Heart right ventricle (tissue), 16 donors: ENCODE results near the gene MRPS24. TPM values are rescaled to one million over a fixed set of nuclear protein-coding genes. Genes with fewer than 3 reads are reported as not detected.
"Not testable (repeated sequence)": the region's sequence is repeated elsewhere in the genome, so short reads cannot be mapped to it uniquely, and the experiment has no call there.

Source experiments
- ATAC-seq, 8 donors: fragments of 200-7000 bp; cut with Tn5 transposase; one replicate each; pipeline ENCODE4 v1.9.1; 2020; ENCODE audit warnings: mild to moderate bottlenecking in 8 of 8, moderate library complexity in 8 of 8, moderate number of reproducible peaks in 1 of 8
- DNase-seq, 2 donors: peaks; one replicate each; pipeline ENCODE4 v3.0.0-alpha.2; 2020
- H3K27ac ChIP-seq, 10 donors: fragments of 200-600 bp; sonication (generic) in 2 of 10; one replicate each; pipeline versions ENCODE4 v1.5.0 to v1.8.0; 2020 to 2022; ENCODE audit warnings: mild to moderate bottlenecking in 3 of 10
- H3K27me3 ChIP-seq, 7 donors: fragments of 200-600 bp; one replicate each; pipeline ENCODE4 v1.8.0; 2021 to 2022; ENCODE audit warnings: mild to moderate bottlenecking in 2 of 7
- H3K36me3 ChIP-seq, 9 donors: fragments of 200-600 bp; sonication (generic) in 1 of 9; one replicate each; pipeline versions ENCODE4 v1.5.0 to v1.8.0; 2020 to 2022; ENCODE audit warnings: mild to moderate bottlenecking in 2 of 9
- H3K4me1 ChIP-seq, 9 donors: fragments of 200-600 bp; sonication (generic) in 1 of 9; one replicate each; pipeline versions ENCODE4 v1.5.0 to v1.8.0; 2020 to 2022; ENCODE audit warnings: mild to moderate bottlenecking in 4 of 9
- H3K4me3 ChIP-seq, 10 donors: fragments of 200-600 bp; sonication (generic) in 2 of 10; one replicate each; pipeline versions ENCODE4 v1.5.0 to v1.8.0; 2020 to 2022; ENCODE audit warnings: mild to moderate bottlenecking in 7 of 10, moderate library complexity in 2 of 10
- H3K9me3 ChIP-seq, 11 donors: fragments of 200-600 bp in 10 of 11; sonication (generic) in 2 of 11; one replicate each; pipeline versions ENCODE4 v1.5.0 to v1.8.0; 2013 to 2022; ENCODE audit warnings: mild to moderate bottlenecking in 2 of 11, control low read depth in 1 of 11, moderate library complexity in 1 of 11
- WGBS, 2 donors: extraction: QIAGEN DNeasy Blood & Tissue Kit; methylation state at CpG; one replicate each; pipeline ENCODE4 v1.1.7; 2013; ENCODE audit warnings: inconsistent platforms in 1 of 2; 5-methylcytosine and 5-hydroxymethylcytosine counted together
- intact Hi-C, 10 donors: fragments of 100-400 bp; cut with DNase I; formaldehyde crosslinking; loops; one replicate each; pipeline versions ENCODE4 v1.11.1 to v1.14.2; 2022
- polyA plus RNA-seq, 2 donors: library from polyadenylated mRNA; stranded (reverse); fragments of 200-250 nt; gene quantifications; one replicate each; pipeline ENCODE4 v1.2.3, GENCODE V29; 2013
- total RNA-seq, 10 donors: library from RNA; stranded (reverse); fragmentation: NEBNext Ultra II Directional in 3 of 10; extraction: Animal tissue kit (Norgen Biotek cat#: 25700) in 3 of 10; gene quantifications; one replicate each; pipeline versions ENCODE4 v1.2.1 to v1.2.4, GENCODE V29; 2021 to 2023
- TF ChIP-seq, protein P1 (sequence below), 9 donors: fragments of 200-600 bp; sonication (generic) in 2 of 9; IDR thresholded peaks; one replicate each; pipeline versions ENCODE4 v1.5.0 to v1.8.0; 2021 to 2022; ENCODE audit warnings: antibody characterized with exemption in 9 of 9, mild to moderate bottlenecking in 5 of 9, moderate library complexity in 1 of 9
- donor health status: Arrhythmogenic right ventricular cardiomyopathy.
- donor health status: ischemic (EF 13 %, LVEDD 7.1; RV severe dilation, severe dysfunction).
- donor health status: healthy with polysubstance abuse.
- donor health status: DM: no; HTN: yes; CAD: no.
- donor health status: DM: no; HTN: no; CAD: no.
- donor health status: ischemic (EF 25% LVEDD 6.9; RV normal size, moderate dysfunction).
- donor health status: ischemic (EF 25% LVEDD 5.7; RV mildly dilated, moderate dysfunction).
- donor health status: healthy.
- donor health status: DM: yes; HTN: yes; CAD: no.
- donor health status: Ischemic cardiomyopathy.
- donor health status: ischemic (EF 35%, LVEDD 5.7; RV mildly dilated, moderate dysfunction).
- donor health status: nonischemic (EF 11% LVEDD 7.7; RV severe dilation, severe dysfunction).
- donor health status: DM: yes; HTN: yes; CAD: no.
- donor health status: PGD.
- donor health status: ischemic (EF 29% LVEDD 5.4; RV normal size, mild dysfunction).
- donor health status: nonischemic (EF 23%, LVEDD 6.1; RV moderate dilation, normal function).

MRPS24 gene
- total and polyA plus RNA-seq, 12 donors: 124 to 227 (median 157) TPM

DNA sequence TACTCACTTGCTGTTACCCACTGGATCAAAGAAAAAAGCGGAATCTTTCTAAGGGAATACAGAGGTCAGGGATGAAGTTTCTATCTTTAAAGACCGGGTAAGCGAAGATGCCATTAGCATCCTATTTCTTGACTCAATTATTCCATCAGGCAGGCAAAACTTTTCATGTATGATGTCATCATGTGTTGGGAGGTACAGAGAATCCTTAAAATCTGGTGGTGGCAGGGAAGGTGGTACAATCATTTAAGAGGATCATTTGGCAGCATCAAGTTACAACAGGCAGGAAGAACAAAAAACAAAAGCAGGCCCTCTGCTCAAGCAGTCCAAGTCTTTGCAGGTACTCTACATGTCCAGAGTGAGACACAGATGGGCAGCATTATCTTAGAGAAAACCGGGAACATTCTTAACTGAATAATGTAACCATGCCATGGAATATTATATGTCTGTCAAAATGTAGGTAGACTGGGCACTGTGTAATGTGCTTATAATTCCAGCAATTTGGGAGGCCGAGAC, 33.3 kb upstream of the MRPS24 start:
- ATAC-seq: no peak
- peaks cover 0 to 3% (median 0%) of the 10 kb centered on the region in 9 donors for H3K36me3 ChIP-seq
- TF ChIP-seq, protein P1, sequence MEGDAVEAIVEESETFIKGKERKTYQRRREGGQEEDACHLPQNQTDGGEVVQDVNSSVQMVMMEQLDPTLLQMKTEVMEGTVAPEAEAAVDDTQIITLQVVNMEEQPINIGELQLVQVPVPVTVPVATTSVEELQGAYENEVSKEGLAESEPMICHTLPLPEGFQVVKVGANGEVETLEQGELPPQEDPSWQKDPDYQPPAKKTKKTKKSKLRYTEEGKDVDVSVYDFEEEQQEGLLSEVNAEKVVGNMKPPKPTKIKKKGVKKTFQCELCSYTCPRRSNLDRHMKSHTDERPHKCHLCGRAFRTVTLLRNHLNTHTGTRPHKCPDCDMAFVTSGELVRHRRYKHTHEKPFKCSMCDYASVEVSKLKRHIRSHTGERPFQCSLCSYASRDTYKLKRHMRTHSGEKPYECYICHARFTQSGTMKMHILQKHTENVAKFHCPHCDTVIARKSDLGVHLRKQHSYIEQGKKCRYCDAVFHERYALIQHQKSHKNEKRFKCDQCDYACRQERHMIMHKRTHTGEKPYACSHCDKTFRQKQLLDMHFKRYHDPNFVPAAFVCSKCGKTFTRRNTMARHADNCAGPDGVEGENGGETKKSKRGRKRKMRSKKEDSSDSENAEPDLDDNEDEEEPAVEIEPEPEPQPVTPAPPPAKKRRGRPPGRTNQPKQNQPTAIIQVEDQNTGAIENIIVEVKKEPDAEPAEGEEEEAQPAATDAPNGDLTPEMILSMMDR (IDR thresholded peaks at IDR 0.05): no peak
- intact Hi-C loops: no loop called here
- H3K9me3 ChIP-seq: no peaks in the 10 kb centered on the region
- no peak overlapping the region for H3K27ac ChIP-seq
- no peaks in the 10 kb centered on the region for H3K27me3 ChIP-seq
- 93% methylated on average over 5 of the region's 5 CpGs for WGBS, 2 donors
- no peak for DNase-seq
- H3K4me3 ChIP-seq: no peak overlapping the region
- H3K4me1 ChIP-seq: peaks cover 14 to 60% (median 39%) of the 10 kb centered on the region in 9 donors

DNA sequence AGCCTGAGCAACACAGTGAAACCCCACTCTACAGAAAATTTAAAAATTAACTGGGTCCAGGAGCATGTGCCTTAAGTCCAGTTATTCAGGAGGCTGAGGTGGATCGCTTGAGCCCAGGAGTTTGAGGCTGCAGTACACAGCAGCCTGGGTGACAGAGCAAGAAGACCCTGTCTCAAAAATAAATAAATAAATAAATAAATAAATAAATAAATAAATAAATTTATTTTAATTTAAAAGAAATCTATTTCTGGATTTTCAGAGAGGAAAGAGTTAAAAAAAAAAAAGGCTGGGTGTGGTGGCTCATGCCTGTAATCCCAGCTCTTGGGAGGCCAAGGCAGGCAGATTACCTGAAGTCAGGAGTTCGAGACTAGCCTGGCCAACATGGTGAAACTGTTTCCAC, 29.3 kb upstream of the MRPS24 start:
- H3K9me3 ChIP-seq, H3K4me3 ChIP-seq, H3K27me3 ChIP-seq, intact Hi-C loops, DNase-seq, H3K27ac ChIP-seq, ATAC-seq: not testable (repeated sequence)
- H3K4me1 ChIP-seq: peaks cover 6 to 37% (median 26%) of the 10 kb centered on the region in 9 donors
- 94 to 96% methylated on average over 2 of the region's 2 CpGs for WGBS, 2 donors
- peaks cover 0 to 13% (median 0%) of the 10 kb centered on the region in 9 donors for H3K36me3 ChIP-seq

DNA sequence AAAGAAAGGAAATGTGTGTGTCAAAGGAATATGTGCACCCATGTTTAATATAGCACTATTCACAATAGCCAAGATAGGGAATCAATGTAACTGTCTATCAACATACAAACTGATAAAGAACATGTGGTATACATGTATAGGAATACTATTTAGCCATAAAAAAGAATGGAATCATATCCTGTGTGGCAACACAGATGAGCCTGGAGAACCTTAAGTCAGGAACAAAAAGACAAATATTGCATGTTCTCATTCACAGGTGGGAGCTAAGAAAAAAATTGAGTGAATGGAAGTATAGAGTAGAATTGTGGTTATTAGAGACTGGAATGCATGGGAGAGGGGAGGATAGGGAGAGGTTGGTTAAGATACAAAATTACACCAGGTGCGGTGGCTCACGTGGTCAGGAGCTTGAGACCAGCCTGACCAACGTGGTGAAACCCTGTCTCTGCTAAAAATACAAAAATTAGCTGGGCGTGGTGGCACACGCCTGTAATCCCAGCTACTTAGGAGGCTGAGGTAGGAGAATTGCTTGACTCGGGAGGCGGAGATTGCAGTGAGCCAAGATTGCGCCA, 26.6 kb upstream of the MRPS24 start:
- no peaks in the 10 kb centered on the region for H3K27me3 ChIP-seq
- peaks cover 6 to 42% (median 21%) of the 10 kb centered on the region in 9 donors for H3K4me1 ChIP-seq
- peaks cover 0 to 13% (median 0%) of the 10 kb centered on the region in 9 donors for H3K36me3 ChIP-seq
- TF ChIP-seq, protein P1 (IDR thresholded peaks at IDR 0.05): no peak
- H3K9me3 ChIP-seq: no peaks in the 10 kb centered on the region
- no peak overlapping the region for H3K4me3 ChIP-seq
- no peak overlapping the region for H3K27ac ChIP-seq
- ATAC-seq: no peak
- intact Hi-C loops: no loop called here
- WGBS, 2 donors: 94 to 98% methylated on average over 8 of the region's 8 CpGs
- no peak for DNase-seq

DNA sequence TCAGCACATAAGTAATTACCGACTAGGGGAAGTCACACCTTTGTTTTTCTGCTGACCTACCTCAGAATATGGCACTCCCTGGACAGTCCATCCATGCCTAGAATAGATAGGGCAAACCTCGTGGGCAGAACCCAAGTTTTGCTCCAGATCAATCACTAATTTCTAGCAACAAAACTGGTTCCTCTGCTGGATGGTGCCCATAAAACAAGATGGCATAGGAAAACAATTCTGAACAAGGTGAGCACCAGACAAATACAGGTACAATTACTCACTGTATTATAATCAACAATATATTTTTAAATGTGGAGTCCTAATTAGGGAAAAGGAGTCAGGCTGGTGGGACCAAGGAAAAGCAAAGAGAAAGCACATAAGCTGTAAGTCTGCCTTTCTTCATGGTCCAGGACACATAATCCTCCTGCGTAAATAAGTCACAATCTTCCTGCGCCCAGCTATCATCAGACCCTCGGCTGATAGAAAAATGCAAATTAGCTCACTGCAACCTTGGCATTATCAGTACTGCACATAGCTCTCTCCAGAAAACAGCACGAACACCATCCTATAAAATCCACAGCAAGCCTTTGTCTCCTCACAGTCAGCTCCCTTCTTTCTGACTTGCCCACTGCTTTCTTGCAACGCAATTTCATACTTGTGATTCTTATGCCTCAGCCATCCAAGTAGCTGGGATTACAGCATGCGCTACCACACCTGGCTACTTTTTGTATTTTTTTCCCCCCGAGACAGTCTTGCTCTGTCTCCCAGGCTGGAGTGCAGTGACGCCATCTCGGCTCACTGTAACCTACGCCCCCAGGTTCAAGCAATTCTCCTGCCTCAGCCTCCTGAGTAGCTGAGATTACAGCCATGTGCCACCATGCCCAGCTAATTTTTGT, 22.0 kb upstream of the MRPS24 start:
- Histone ChIP-seq H3K4me1 (peaks cover 3 to 49% (median 25%) of the 10 kb centered on the region in 9 donors), H3K4me3 (no peak overlapping the region)
- intact Hi-C loops: no loop called here

More for the DNA sequence above, 22.0 kb upstream of the MRPS24 start:
- no peak for DNase-seq
- Histone ChIP-seq H3K9me3 (no peaks in the 10 kb centered on the region), H3K36me3 (peaks cover 0 to 20% (median 0%) of the 10 kb centered on the region in 9 donors), H3K27ac (no peak overlapping the region), H3K27me3 (no peaks in the 10 kb centered on the region)
- WGBS, 2 donors: 79 to 82% methylated on average over 12 of the region's 12 CpGs
- TF ChIP-seq, protein P1 (IDR thresholded peaks at IDR 0.05): no peak
- ATAC-seq: no peak
